ENCODE data around the gene APOLD1.
A peak's percentile ranks its signal among the peaks of the same experiment; 100 is the strongest.
"Not testable (repeated sequence)": the region's sequence is repeated elsewhere in the genome, so short reads cannot be mapped to it uniquely, and the experiment has no call there.

Gene APOLD1

GRCh38 chr12:12784911-12785814, at the start of gene APOLD1:
Gene APOLD1, plus strand, starts transcription at chr12:12785659. Its CDS starts 33 bp downstream, at chr12:12785692.
- Mint-ChIP-seq H3K27ac (peak within 1 kb of the TSS; percentile 85), H3K9me3 (no peaks in the 10 kb centered on the region), H3K4me3 (peak within 1 kb of the TSS; percentile 83), H3K4me1 (ENCODE audit: low read depth) (peaks cover 35% of the 10 kb centered on the region), H3K36me3 (ENCODE audit: low read depth) (no peaks in the 10 kb centered on the region), H3K27me3 (no peaks in the 10 kb centered on the region)
- DNase-seq: no peak

- H3K27ac Mint-ChIP-seq: peak overlapping the region; percentile 93
- H3K27me3 Mint-ChIP-seq: no peaks in the 10 kb centered on the region
- DNase-seq: peak; percentile 63
- peaks cover 42% of the 10 kb centered on the region for H3K4me1 Mint-ChIP-seq (ENCODE audit: low read depth)
- H3K36me3 Mint-ChIP-seq (ENCODE audit: low read depth): peaks cover 1% of the 10 kb centered on the region
- peak overlapping the region; percentile 70 for H3K4me3 Mint-ChIP-seq
- no peaks in the 10 kb centered on the region for H3K9me3 Mint-ChIP-seq
Measured at GRCh38 chr12:12736759-12737676, 48.4 kb upstream of the APOLD1 start.

GRCh38 chr12:12738152-12738551, 47.3 kb upstream of the APOLD1 start:
- H3K27ac Mint-ChIP-seq; H3K27me3 Mint-ChIP-seq; H3K4me3 Mint-ChIP-seq; H3K36me3 Mint-ChIP-seq (ENCODE audit: low read depth); H3K9me3 Mint-ChIP-seq; DNase-seq: not testable (repeated sequence)
- H3K4me1 Mint-ChIP-seq (ENCODE audit: low read depth): peaks cover 41% of the 10 kb centered on the region

- no peaks in the 10 kb centered on the region for H3K36me3 Mint-ChIP-seq (ENCODE audit: low read depth)
Measured at GRCh38 chr12:12741660-12742059, 43.8 kb upstream of the APOLD1 start.

GRCh38 chr12:12744546-12745305, 40.7 kb upstream of the APOLD1 start:
- Mint-ChIP-seq H3K36me3 (ENCODE audit: low read depth) (peaks cover 2% of the 10 kb centered on the region), H3K9me3 (no peaks in the 10 kb centered on the region), H3K27ac (no peak overlapping the region), H3K27me3 (no peaks in the 10 kb centered on the region), H3K4me1 (ENCODE audit: low read depth) (peaks cover 8% of the 10 kb centered on the region), H3K4me3 (no peak overlapping the region)
- DNase-seq: no peak

More at GRCh38 chr12:12741660-12742059, 43.8 kb upstream of the APOLD1 start:
- H3K4me1 Mint-ChIP-seq (ENCODE audit: low read depth): peaks cover 20% of the 10 kb centered on the region
- DNase-seq: no peak
- H3K9me3 Mint-ChIP-seq: no peaks in the 10 kb centered on the region
- no peaks in the 10 kb centered on the region for H3K27me3 Mint-ChIP-seq
- H3K4me3 Mint-ChIP-seq: no peak overlapping the region
- no peak overlapping the region for H3K27ac Mint-ChIP-seq

GRCh38 chr12:12745576-12746211, 39.8 kb upstream of the APOLD1 start:
- peaks cover 8% of the 10 kb centered on the region for H3K4me1 Mint-ChIP-seq (ENCODE audit: low read depth)
- DNase-seq: no peak
- no peak overlapping the region for H3K4me3 Mint-ChIP-seq
- H3K9me3 Mint-ChIP-seq: no peaks in the 10 kb centered on the region
- no peak overlapping the region for H3K27ac Mint-ChIP-seq
- no peaks in the 10 kb centered on the region for H3K27me3 Mint-ChIP-seq
- peaks cover 2% of the 10 kb centered on the region for H3K36me3 Mint-ChIP-seq (ENCODE audit: low read depth)

- Mint-ChIP-seq H3K4me3 (no peak overlapping the region), H3K36me3 (ENCODE audit: low read depth) (peaks cover 2% of the 10 kb centered on the region), H3K27me3 (no peaks in the 10 kb centered on the region), H3K27ac (no peak overlapping the region), H3K4me1 (ENCODE audit: low read depth) (no peaks in the 10 kb centered on the region), H3K9me3 (no peaks in the 10 kb centered on the region)
- DNase-seq: no peak
Measured at GRCh38 chr12:12747278-12747677, 38.2 kb upstream of the APOLD1 start.

GRCh38 chr12:12748044-12748443, 37.4 kb upstream of the APOLD1 start:
- DNase-seq: no peak
- Mint-ChIP-seq H3K4me3 (no peak overlapping the region), H3K27ac (no peak overlapping the region), H3K36me3 (ENCODE audit: low read depth) (peaks cover 2% of the 10 kb centered on the region), H3K9me3 (no peaks in the 10 kb centered on the region), H3K27me3 (no peaks in the 10 kb centered on the region), H3K4me1 (ENCODE audit: low read depth) (no peaks in the 10 kb centered on the region)

GRCh38 chr12:12749433-12749832, 36.0 kb upstream of the APOLD1 start:
- Mint-ChIP-seq H3K4me1 (ENCODE audit: low read depth) (no peaks in the 10 kb centered on the region), H3K36me3 (ENCODE audit: low read depth) (peaks cover 2% of the 10 kb centered on the region), H3K27me3 (no peaks in the 10 kb centered on the region), H3K27ac (no peak overlapping the region), H3K4me3 (no peak overlapping the region), H3K9me3 (no peaks in the 10 kb centered on the region)
- DNase-seq: no peak

- no peaks in the 10 kb centered on the region for H3K36me3 Mint-ChIP-seq (ENCODE audit: low read depth)
- DNase-seq: no peak
- no peak overlapping the region for H3K4me3 Mint-ChIP-seq
- no peaks in the 10 kb centered on the region for H3K27me3 Mint-ChIP-seq
- no peaks in the 10 kb centered on the region for H3K4me1 Mint-ChIP-seq (ENCODE audit: low read depth)
- no peak overlapping the region for H3K27ac Mint-ChIP-seq
- H3K9me3 Mint-ChIP-seq: no peaks in the 10 kb centered on the region
Measured at GRCh38 chr12:12755923-12756322, 29.5 kb upstream of the APOLD1 start.

- H3K36me3 Mint-ChIP-seq (ENCODE audit: low read depth): no peaks in the 10 kb centered on the region
- no peaks in the 10 kb centered on the region for H3K9me3 Mint-ChIP-seq
- no peaks in the 10 kb centered on the region for H3K27me3 Mint-ChIP-seq
- no peaks in the 10 kb centered on the region for H3K4me1 Mint-ChIP-seq (ENCODE audit: low read depth)
- no peak overlapping the region for H3K4me3 Mint-ChIP-seq
- H3K27ac Mint-ChIP-seq: no peak overlapping the region
- DNase-seq: no peak
Measured at GRCh38 chr12:12757121-12757520, 28.3 kb upstream of the APOLD1 start.

- H3K36me3 Mint-ChIP-seq (ENCODE audit: low read depth): no peaks in the 10 kb centered on the region
- H3K27ac Mint-ChIP-seq: no peak overlapping the region
- no peak for DNase-seq
- no peaks in the 10 kb centered on the region for H3K9me3 Mint-ChIP-seq
- no peaks in the 10 kb centered on the region for H3K4me1 Mint-ChIP-seq (ENCODE audit: low read depth)
- no peak overlapping the region for H3K4me3 Mint-ChIP-seq
- no peaks in the 10 kb centered on the region for H3K27me3 Mint-ChIP-seq
Measured at GRCh38 chr12:12759234-12759915, 26.1 kb upstream of the APOLD1 start.

GRCh38 chr12:12764824-12765223, 20.6 kb upstream of the APOLD1 start:
- Mint-ChIP-seq H3K4me3 (no peak overlapping the region), H3K36me3 (ENCODE audit: low read depth) (no peaks in the 10 kb centered on the region), H3K27ac (no peak overlapping the region), H3K27me3 (no peaks in the 10 kb centered on the region), H3K9me3 (peaks cover 1% of the 10 kb centered on the region), H3K4me1 (ENCODE audit: low read depth) (no peaks in the 10 kb centered on the region)
- DNase-seq: no peak
